Measurements from ENCODE around the gene MYH11. TPM values are rescaled to one million over a fixed set of nuclear protein-coding genes. Genes with fewer than 3 reads are reported as not detected.

The MYH11 gene
- polyA plus RNA-seq, 1 donor (not counting 4 experiments of a cell fraction or from before 2014, with no cell fraction given): not detected

GRCh38 chr16:15725641-15726240 lies 131.1 kb downstream of the MYH11 start:
- dilution Hi-C loops (cut with MboI; ENCODE audit: extremely low pct_ligation_motif_present, low sequenced_read_pairs): no loop called here
- DNase-seq (ENCODE audit: low read depth, low spot score): no peak
- Histone ChIP-seq H3K27ac (ENCODE audit: control insufficient read depth, insufficient read depth, low read length) (no peak overlapping the region), H3K9me3 (ENCODE audit: control insufficient read depth, low read depth, low read length) (no peaks in the 10 kb centered on the region), H2AFZ (ENCODE audit: control insufficient read depth, low read length) (no peak overlapping the region), H3K4me3 (ENCODE audit: control insufficient read depth in 2 of 3, extremely low read depth in 1 of 3, insufficient read depth in 2 of 3, low read depth in 1 of 3, low read length in 3 of 3) (no peak overlapping the region), H3K27me3 (ENCODE audit: control insufficient read depth, extremely low read depth, insufficient read depth, low read length) (no peaks in the 10 kb centered on the region), H3K36me3 (ENCODE audit: control insufficient read depth in 2 of 2, extremely low read depth in 1 of 2, insufficient read depth in 2 of 2, low read length in 2 of 2) (peaks cover 19 to 20% of the 10 kb centered on the region in 2 experiments), H3K4me1 (ENCODE audit: control insufficient read depth, extremely low read depth, insufficient read depth, low read length) (no peaks in the 10 kb centered on the region), H3K4me2 (ENCODE audit: control insufficient read depth, extremely low read depth, insufficient read depth, low read depth, low read length) (no peak overlapping the region), H3K9ac (ENCODE audit: control insufficient read depth, extremely low read depth, insufficient read depth, low read length) (no peak overlapping the region), H3K9me1 (ENCODE audit: control insufficient read depth, extremely low read depth, insufficient read depth, low read length) (peaks cover 2% of the 10 kb centered on the region), H4K20me1 (ENCODE audit: control insufficient read depth, extremely low read depth, insufficient read depth, low read length) (no peaks in the 10 kb centered on the region), H3K79me2 (ENCODE audit: control insufficient read depth, insufficient read depth, low read length) (no peaks in the 10 kb centered on the region)
- no peak for FAIRE-seq
- TF ChIP-seq CTCF (optimal IDR thresholded peaks at IDR 0.05 in 1 of 3, IDR thresholded peaks at IDR 0.05 in 1 of 3, conservative IDR thresholded peaks at IDR 0.05 in 1 of 3; ENCODE audit: extremely low read depth in 1 of 3, insufficient read depth in 2 of 3, low read length in 3 of 3) (no peak), EZH2 (IDR thresholded peaks at IDR 0.05; ENCODE audit: low read length) (no peak)

- no peak overlapping the region for H3K4me2 ChIP-seq (ENCODE audit: control insufficient read depth, extremely low read depth, insufficient read depth, low read depth, low read length)
- H3K27ac ChIP-seq (ENCODE audit: control insufficient read depth, insufficient read depth, low read length): no peak overlapping the region
- no peaks in the 10 kb centered on the region for H4K20me1 ChIP-seq (ENCODE audit: control insufficient read depth, extremely low read depth, insufficient read depth, low read length)
- no peaks in the 10 kb centered on the region for H3K4me1 ChIP-seq (ENCODE audit: control insufficient read depth, extremely low read depth, insufficient read depth, low read length)
- H3K27me3 ChIP-seq (ENCODE audit: control insufficient read depth, extremely low read depth, insufficient read depth, low read length): no peaks in the 10 kb centered on the region
- H3K36me3 ChIP-seq (ENCODE audit: control insufficient read depth in 2 of 2, extremely low read depth in 1 of 2, insufficient read depth in 2 of 2, low read length in 2 of 2): peaks cover 20 to 23% of the 10 kb centered on the region in 2 experiments
- H3K9me3 ChIP-seq (ENCODE audit: control insufficient read depth, low read depth, low read length): no peaks in the 10 kb centered on the region
- dilution Hi-C loops (cut with MboI; ENCODE audit: extremely low pct_ligation_motif_present, low sequenced_read_pairs): no loop called here
- peaks cover 7% of the 10 kb centered on the region for H3K9me1 ChIP-seq (ENCODE audit: control insufficient read depth, extremely low read depth, insufficient read depth, low read length)
- H3K9ac ChIP-seq (ENCODE audit: control insufficient read depth, extremely low read depth, insufficient read depth, low read length): no peak overlapping the region
- FAIRE-seq: no peak
- H3K4me3 ChIP-seq (ENCODE audit: control insufficient read depth in 2 of 3, extremely low read depth in 1 of 3, insufficient read depth in 2 of 3, low read depth in 1 of 3, low read length in 3 of 3): no peak overlapping the region
- no peak for DNase-seq (ENCODE audit: low read depth, low spot score)
- no peak overlapping the region for H2AFZ ChIP-seq (ENCODE audit: control insufficient read depth, low read length)
- TF ChIP-seq EZH2 (IDR thresholded peaks at IDR 0.05; ENCODE audit: low read length): no peak
- TF ChIP-seq CTCF (optimal IDR thresholded peaks at IDR 0.05 in 1 of 3, IDR thresholded peaks at IDR 0.05 in 1 of 3, conservative IDR thresholded peaks at IDR 0.05 in 1 of 3; ENCODE audit: extremely low read depth in 1 of 3, insufficient read depth in 2 of 3, low read length in 3 of 3): no peak
- no peaks in the 10 kb centered on the region for H3K79me2 ChIP-seq (ENCODE audit: control insufficient read depth, insufficient read depth, low read length)
These were observed 133.0 kb downstream of the MYH11 start for GRCh38 chr16:15723808-15724207.
